A549 (cell line): ENCODE data around the gene MCOLN1. TPM values are rescaled to one million over a fixed set of nuclear protein-coding genes. Genes with fewer than 3 reads are reported as not detected.

Experiments used
- ATAC-seq, 2 experiments: fragments of 200-7000 bp in 1 of 2; fragments of >200 bp in 1 of 2; cut with Nextera tagmentation in 1 of 2; cut with Tn5 transposase in 1 of 2; 3 replicates each; pipeline versions ENCODE4 v1.8.0 to v1.9.1; 2018 to 2020; ENCODE audit warnings: mild to moderate bottlenecking in 1 of 2, moderate library complexity in 1 of 2
- CTCF ChIA-PET: fragments of 300-600 bp; sonication (Branson Sonifier 250); formaldehyde crosslinking; extraction: SDS; loops from one replicate; lab custom pipeline; 2021; ENCODE audit warnings: antibody characterized with exemption, inconsistent platforms; lab: Yijun Ruan, JAX
- POLR2A ChIA-PET: fragments of 350-600 bp; formaldehyde crosslinking; extraction: SDS; loops from one replicate; lab custom pipeline; 2021; ENCODE audit warnings: antibody characterized with exemption, inconsistent platforms; lab: Yijun Ruan, JAX
- DNase-seq, 2 experiments: peaks; one replicate each; pipeline versions ENCODE4 v3.0.0 to v3.0.0-alpha.2; 2011 to 2016; ENCODE audit warnings: low read depth in 1 of 2, low spot score in 1 of 2
- FAIRE-seq: peaks from 2 replicates; lab custom pipeline; 2011; peaks lifted over from hg19 to GRCh38; lab: Jason Lieb, UNC
- H3K27ac ChIP-seq, 2 experiments: fragments of >200 bp; sonication (Bioruptor Twin); formaldehyde crosslinking; 3 replicates each; pipeline ENCODE4 v1.5.1; 2016 to 2017
- H3K4me1 ChIP-seq: fragments of >200 bp; sonication (Bioruptor Twin); formaldehyde crosslinking; 3 replicates; pipeline ENCODE4 v1.6.1; 2016
- H3K4me2 ChIP-seq: fragments of >200 bp; sonication (Bioruptor Twin); formaldehyde crosslinking; 3 replicates; pipeline ENCODE4 v1.6.1; 2016
- H3K4me3 ChIP-seq: fragments of >200 bp; sonication (Bioruptor Twin); formaldehyde crosslinking; 3 replicates; pipeline ENCODE4 v1.5.1; 2016
- H3K9me3 ChIP-seq: fragments of >200 bp; sonication (Bioruptor Twin); formaldehyde crosslinking; 3 replicates; pipeline ENCODE4 v1.6.1; 2016
- CBX8 ChIP-seq: fragments of 200-600 bp; sonication (generic); IDR thresholded peaks from 2 replicates; pipeline ENCODE4 v1.6.1; 2016
- CHD4 ChIP-seq: fragments of 200-600 bp; sonication (generic); IDR thresholded peaks from 2 replicates; pipeline ENCODE4 v1.6.1; 2016; ENCODE audit warnings: antibody characterized with exemption, mild to moderate bottlenecking, borderline replicate concordance
- ESRRA ChIP-seq: fragments of 150-350 bp; IDR thresholded peaks from 2 replicates; pipeline ENCODE4 v1.6.1; 2014; ENCODE audit warnings: mild to moderate bottlenecking, low read length, borderline replicate concordance
- HEYL ChIP-seq: fragments of 250-450 bp; sonication (Bioruptor Pico); IDR thresholded peaks from 2 replicates; pipeline ENCODE4 v1.8.0; 2021; ENCODE audit warnings: mild to moderate bottlenecking, moderate library complexity
- HOXA7 ChIP-seq: fragments of 250-450 bp; sonication (Bioruptor Pico); IDR thresholded peaks from 2 replicates; pipeline ENCODE4 v1.5.0; 2020; ENCODE audit warnings: mild to moderate bottlenecking, moderate library complexity
- JUN ChIP-seq, 2 experiments: fragments of >200 bp; sonication (Bioruptor Twin); formaldehyde crosslinking; IDR thresholded peaks; 2 replicates in 1 of 2; 3 replicates in 1 of 2; pipeline ENCODE4 v1.6.1; 2016 to 2017
- MAFK ChIP-seq: fragments of 450-650 bp; IDR thresholded peaks from 2 replicates; pipeline ENCODE4 v1.6.1; 2014; ENCODE audit not compliant: partially characterized antibody
- NFE2L2 ChIP-seq: fragments of 150-350 bp; conservative IDR thresholded peaks from 2 replicates; pipeline ENCODE4 v1.6.1; 2014; ENCODE audit warnings: low read length
- PHF8 ChIP-seq: fragments of 200-600 bp; sonication (generic); IDR thresholded peaks from 2 replicates; pipeline ENCODE4 v1.6.1; 2016; ENCODE audit warnings: low read depth, mild to moderate bottlenecking, antibody characterized with exemption, moderate library complexity, borderline replicate concordance
- POLR2A ChIP-seq: IDR thresholded peaks from 2 replicates; pipeline ENCODE4 v1.6.1; 2012; ENCODE audit warnings: mild to moderate bottlenecking, low read length
- RFX5 ChIP-seq: fragments of 450-650 bp; IDR thresholded peaks from 2 replicates; pipeline ENCODE4 v1.7.1; 2014; ENCODE audit warnings: antibody characterized with exemption, mild to moderate bottlenecking, moderate library complexity
- SMC3 ChIP-seq: fragments of >200 bp; sonication (Bioruptor Twin); formaldehyde crosslinking; IDR thresholded peaks from 3 replicates; pipeline ENCODE4 v1.6.1; 2018; ENCODE audit warnings: inconsistent platforms
- TFCP2L1 ChIP-seq: fragments of 250-450 bp; sonication (Bioruptor Pico); IDR thresholded peaks from 2 replicates; pipeline ENCODE4 v1.5.0; 2021; ENCODE audit warnings: mild to moderate bottlenecking
- TP53 ChIP-seq: fragments of 250-450 bp; sonication (Bioruptor Pico); IDR thresholded peaks from 2 replicates; pipeline ENCODE4 v1.5.0; 2021; ENCODE audit warnings: mild to moderate bottlenecking, moderate library complexity
- ZC3H11A ChIP-seq: fragments of 450-650 bp; IDR thresholded peaks from 2 replicates; pipeline ENCODE4 v1.6.1; 2014; ENCODE audit warnings: antibody characterized with exemption, mild to moderate bottlenecking
- ZFP36 ChIP-seq: fragments of 450-650 bp; IDR thresholded peaks from 2 replicates; pipeline ENCODE4 v1.6.1; 2014; ENCODE audit warnings: borderline replicate concordance; ENCODE audit not compliant: partially characterized antibody
- WGBS: methylation state at CpG from one replicate; pipeline ENCODE4 v1.1.6; 2017; ENCODE audit errors: missing lambda C conversion rate; 5-methylcytosine and 5-hydroxymethylcytosine counted together
- polyA plus RNA-seq, 4 experiments: library from polyadenylated mRNA; depleted of rRNA in 3 of 4; stranded (reverse); fragments of >200 nt; fragmentation: RNase III in 1 of 4; extraction: RNeasy Plus Mini Kit Qiagen cat#74134 plus additional on column Dnase treatment in 1 of 4; gene quantifications; 2 replicates in 3 of 4; 3 replicates in 1 of 4; pipeline ENCODE4 v1.2.3, GENCODE V29; 2011 to 2017
- TF ChIP-seq, protein P1 (sequence below): fragments of >200 bp; sonication (Bioruptor Twin); formaldehyde crosslinking; IDR thresholded peaks from 3 replicates; pipeline ENCODE4 v1.6.1; 2016
- TF ChIP-seq, protein P2 (sequence below): fragments of 250-450 bp; sonication (Bioruptor Pico); IDR thresholded peaks from 2 replicates; pipeline ENCODE4 v1.5.0; 2020; ENCODE audit warnings: low read depth, mild to moderate bottlenecking, moderate library complexity
- TF ChIP-seq, protein P3 (sequence below): fragments of 450-650 bp; IDR thresholded peaks from 2 replicates; pipeline ENCODE4 v1.6.1; 2014; ENCODE audit warnings: antibody characterized with exemption
- TF ChIP-seq, protein P4 (sequence below): IDR thresholded peaks from 2 replicates; pipeline ENCODE4 v1.6.1; 2012; ENCODE audit warnings: low read depth, borderline replicate concordance
- TF ChIP-seq, protein P5 (sequence below): fragments of 250-450 bp; sonication (Bioruptor Pico); IDR thresholded peaks from 2 replicates; pipeline ENCODE4 v1.5.0; 2021; ENCODE audit warnings: mild to moderate bottlenecking, moderate library complexity, borderline replicate concordance
- TF ChIP-seq, protein P6 (sequence below): IDR thresholded peaks from 2 replicates; pipeline ENCODE4 v1.6.1; 2012

The MCOLN1 gene
- polyA plus RNA-seq, 2 of the 4 experiments (the other 2 are of a cell fraction) = 13.1 to 13.4 TPM

DNA sequence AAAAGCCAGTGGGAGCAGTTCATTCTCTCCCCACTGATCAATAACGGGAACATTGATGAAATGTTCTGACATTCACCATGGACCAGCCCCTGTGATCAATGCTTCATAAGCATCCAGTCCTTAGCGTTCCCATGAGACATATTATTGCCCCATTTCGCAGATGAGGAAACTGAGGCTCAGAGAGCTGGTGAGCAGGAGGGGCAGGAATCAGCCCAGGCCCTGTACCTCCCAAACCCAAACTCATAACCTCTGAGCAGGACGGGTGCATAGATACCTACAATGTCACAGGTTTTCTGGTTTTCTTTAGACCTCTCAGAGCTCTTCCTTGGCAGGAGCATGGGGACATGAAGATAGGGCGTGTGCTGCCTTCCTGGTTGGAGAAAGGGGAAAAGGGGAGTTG lies 2.1 kb downstream of the MCOLN1 start:
- Histone ChIP-seq H3K4me2 (no peak overlapping the region), H3K27ac (no peak overlapping the region), H3K4me3 (no peak overlapping the region), H3K4me1 (peaks cover 9% of the 10 kb centered on the region; the same call in 1 of the 3 replicates)
- CTCF ChIA-PET = interaction anchor here (1.1 kb wide), 1 partner anchor 136 kb away, joined by 6 read pairs; no protein-coding TSS in a partner anchor
- 83% methylated on average over 5 of the region's 5 CpGs for WGBS
- DNase-seq = no peak
- POLR2A ChIA-PET = no interaction called here
- ATAC-seq = no peak
- TF ChIP-seq CBX8 (no peak), CHD4 (no peak), JUN (IDR thresholded peaks at IDR 0.05) (no peak), MAFK (no peak), SMC3 (no peak)
- TF ChIP-seq, protein P1, sequence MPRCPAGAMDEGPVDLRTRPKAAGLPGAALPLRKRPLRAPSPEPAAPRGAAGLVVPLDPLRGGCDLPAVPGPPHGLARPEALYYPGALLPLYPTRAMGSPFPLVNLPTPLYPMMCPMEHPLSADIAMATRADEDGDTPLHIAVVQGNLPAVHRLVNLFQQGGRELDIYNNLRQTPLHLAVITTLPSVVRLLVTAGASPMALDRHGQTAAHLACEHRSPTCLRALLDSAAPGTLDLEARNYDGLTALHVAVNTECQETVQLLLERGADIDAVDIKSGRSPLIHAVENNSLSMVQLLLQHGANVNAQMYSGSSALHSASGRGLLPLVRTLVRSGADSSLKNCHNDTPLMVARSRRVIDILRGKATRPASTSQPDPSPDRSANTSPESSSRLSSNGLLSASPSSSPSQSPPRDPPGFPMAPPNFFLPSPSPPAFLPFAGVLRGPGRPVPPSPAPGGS = no peak
- TF ChIP-seq, protein P2, sequence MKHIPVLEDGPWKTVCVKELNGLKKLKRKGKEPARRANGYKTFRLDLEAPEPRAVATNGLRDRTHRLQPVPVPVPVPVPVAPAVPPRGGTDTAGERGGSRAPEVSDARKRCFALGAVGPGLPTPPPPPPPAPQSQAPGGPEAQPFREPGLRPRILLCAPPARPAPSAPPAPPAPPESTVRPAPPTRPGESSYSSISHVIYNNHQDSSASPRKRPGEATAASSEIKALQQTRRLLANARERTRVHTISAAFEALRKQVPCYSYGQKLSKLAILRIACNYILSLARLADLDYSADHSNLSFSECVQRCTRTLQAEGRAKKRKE = no peak
- TF ChIP-seq, protein P3, sequence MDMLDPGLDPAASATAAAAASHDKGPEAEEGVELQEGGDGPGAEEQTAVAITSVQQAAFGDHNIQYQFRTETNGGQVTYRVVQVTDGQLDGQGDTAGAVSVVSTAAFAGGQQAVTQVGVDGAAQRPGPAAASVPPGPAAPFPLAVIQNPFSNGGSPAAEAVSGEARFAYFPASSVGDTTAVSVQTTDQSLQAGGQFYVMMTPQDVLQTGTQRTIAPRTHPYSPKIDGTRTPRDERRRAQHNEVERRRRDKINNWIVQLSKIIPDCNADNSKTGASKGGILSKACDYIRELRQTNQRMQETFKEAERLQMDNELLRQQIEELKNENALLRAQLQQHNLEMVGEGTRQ = no peak
- TF ChIP-seq, all 56 proteins: peak for 0
- FAIRE-seq = no peak
- no peaks in the 10 kb centered on the region for H3K9me3 ChIP-seq

DNA sequence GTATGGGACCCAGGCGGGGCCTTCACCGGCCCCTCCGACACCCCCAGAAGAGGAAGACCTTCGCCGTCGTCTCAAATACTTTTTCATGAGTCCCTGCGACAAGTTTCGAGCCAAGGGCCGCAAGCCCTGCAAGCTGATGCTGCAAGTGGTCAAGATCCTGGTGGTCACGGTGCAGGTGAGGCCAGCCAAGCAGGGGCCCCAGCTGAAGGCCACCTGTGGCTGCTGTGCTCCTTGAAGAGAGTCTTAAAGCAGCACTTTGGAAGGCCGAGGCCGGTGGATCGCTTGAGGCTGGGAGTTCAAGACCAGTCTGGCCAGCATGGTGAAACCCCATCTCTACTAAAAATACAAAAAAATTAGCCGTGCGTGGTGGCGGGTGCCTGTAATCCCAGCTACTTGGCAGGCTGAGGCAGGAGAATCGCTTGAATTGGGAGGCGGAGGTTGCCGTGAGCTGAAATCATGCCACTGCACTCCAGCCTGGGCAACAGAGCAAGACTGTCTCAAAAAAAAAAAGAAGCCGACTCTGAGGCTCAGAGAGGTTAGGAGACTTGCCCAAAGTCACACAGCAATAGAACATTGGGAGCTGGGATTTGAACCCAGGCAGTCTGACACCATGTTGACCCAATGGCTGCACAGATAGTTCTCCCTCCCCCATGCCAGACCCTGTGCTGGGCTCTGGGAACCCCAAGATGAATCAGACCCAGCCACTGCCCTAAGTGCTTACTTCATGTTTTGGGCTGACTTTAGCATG lies 2.7 kb downstream of the MCOLN1 start:
- TF ChIP-seq, protein P1 = no peak
- TF ChIP-seq ZFP36 (peak; percentile 67), PHF8 (no peak)
- TF ChIP-seq, protein P2 = no peak
- WGBS = 90% methylated on average over 20 of the region's 20 CpGs
- no peak for DNase-seq
- H3K4me3 ChIP-seq = no peak overlapping the region
- ChIA-PET CTCF (interaction anchor here (0.6 to 1.1 kb wide), 2 partner anchors 136 to 740 kb away, joined by 3 to 6 read pairs; no protein-coding TSS in a partner anchor), POLR2A (no interaction called here)
- H3K9me3 ChIP-seq = no peaks in the 10 kb centered on the region
- no peak overlapping the region for H3K4me2 ChIP-seq
- FAIRE-seq = no peak
- peaks cover 9% of the 10 kb centered on the region; the same call in 1 of the 3 replicates for H3K4me1 ChIP-seq
- no peak overlapping the region for H3K27ac ChIP-seq
- ATAC-seq = no peak

DNA sequence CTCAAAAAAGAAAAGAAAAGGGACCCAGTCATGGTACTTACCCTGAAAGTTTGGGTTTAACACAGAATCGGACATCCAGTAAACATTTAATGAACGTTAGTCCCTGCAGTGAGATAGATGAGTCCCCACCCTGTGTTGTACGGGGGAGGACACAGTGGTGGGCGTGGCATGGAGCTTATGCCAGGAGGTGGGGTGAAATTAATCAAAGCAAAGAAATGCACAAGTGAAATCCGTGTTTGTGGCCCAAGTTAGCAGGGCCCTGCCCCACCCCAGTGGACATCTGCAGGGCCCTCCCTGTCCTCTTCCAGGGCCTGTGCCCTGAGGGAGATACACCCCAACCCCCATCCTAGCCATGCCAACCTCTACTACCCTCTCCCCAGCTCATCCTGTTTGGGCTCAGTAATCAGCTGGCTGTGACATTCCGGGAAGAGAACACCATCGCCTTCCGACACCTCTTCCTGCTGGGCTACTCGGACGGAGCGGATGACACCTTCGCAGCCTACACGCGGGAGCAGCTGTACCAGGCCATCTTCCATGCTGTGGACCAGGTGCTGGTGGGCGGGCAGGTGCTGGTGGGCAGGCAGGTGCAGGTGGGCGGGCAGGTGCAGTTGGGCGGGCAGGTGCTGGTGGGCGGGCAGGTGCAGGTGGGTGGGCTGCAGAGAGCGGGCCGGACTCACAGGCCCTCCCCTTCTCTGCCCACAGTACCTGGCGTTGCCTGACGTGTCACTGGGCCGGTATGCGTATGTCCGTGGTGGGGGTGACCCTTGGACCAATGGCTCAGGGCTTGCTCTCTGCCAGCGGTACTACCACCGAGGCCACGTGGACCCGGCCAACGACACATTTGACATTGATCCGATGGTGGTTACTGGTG lies 3.9 kb downstream of the MCOLN1 start:
- no peak overlapping the region for H3K27ac ChIP-seq
- ATAC-seq (no peak), FAIRE-seq (no peak), DNase-seq (no peak)
- WGBS = 83% methylated on average over 16 of the region's 31 CpGs
- H3K4me3 ChIP-seq = no peak overlapping the region
- no peaks in the 10 kb centered on the region for H3K9me3 ChIP-seq
- ChIA-PET CTCF (interaction anchor here (0.6 to 1.4 kb wide), 2 partner anchors 42 to 739 kb away, joined by 3 read pairs; no protein-coding TSS in a partner anchor), POLR2A (no interaction called here)
- peaks cover 9% of the 10 kb centered on the region; the same call in 1 of the 3 replicates for H3K4me1 ChIP-seq
- no peak overlapping the region for H3K4me2 ChIP-seq
- TF ChIP-seq, protein P4, sequence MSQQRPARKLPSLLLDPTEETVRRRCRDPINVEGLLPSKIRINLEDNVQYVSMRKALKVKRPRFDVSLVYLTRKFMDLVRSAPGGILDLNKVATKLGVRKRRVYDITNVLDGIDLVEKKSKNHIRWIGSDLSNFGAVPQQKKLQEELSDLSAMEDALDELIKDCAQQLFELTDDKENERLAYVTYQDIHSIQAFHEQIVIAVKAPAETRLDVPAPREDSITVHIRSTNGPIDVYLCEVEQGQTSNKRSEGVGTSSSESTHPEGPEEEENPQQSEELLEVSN = no peak
- TF ChIP-seq CBX8 (no peak), NFE2L2 (no peak), HEYL (CRISPR knock-in tag) (no peak), RFX5 (no peak), SMC3 (no peak), TP53 (CRISPR knock-in tag) (no peak), TFCP2L1 (no peak), JUN (IDR thresholded peaks at IDR 0.05) (no peak), HOXA7 (no peak), ZC3H11A (no peak), POLR2A (no peak), ESRRA (no peak)
- TF ChIP-seq, protein P5, sequence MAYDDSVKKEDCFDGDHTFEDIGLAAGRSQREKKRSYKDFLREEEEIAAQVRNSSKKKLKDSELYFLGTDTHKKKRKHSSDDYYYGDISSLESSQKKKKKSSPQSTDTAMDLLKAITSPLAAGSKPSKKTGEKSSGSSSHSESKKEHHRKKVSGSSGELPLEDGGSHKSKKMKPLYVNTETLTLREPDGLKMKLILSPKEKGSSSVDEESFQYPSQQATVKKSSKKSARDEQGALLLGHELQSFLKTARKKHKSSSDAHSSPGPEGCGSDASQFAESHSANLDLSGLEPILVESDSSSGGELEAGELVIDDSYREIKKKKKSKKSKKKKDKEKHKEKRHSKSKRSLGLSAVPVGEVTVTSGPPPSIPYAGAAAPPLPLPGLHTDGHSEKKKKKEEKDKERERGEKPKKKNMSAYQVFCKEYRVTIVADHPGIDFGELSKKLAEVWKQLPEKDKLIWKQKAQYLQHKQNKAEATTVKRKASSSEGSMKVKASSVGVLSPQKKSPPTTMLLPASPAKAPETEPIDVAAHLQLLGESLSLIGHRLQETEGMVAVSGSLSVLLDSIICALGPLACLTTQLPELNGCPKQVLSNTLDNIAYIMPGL = no peak
- TF ChIP-seq, protein P6, sequence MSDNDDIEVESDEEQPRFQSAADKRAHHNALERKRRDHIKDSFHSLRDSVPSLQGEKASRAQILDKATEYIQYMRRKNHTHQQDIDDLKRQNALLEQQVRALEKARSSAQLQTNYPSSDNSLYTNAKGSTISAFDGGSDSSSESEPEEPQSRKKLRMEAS = no peak
